GM21737 (cell line): Measurements from ENCODE around the gene EFHD1.
"Not testable (repeated sequence)": the region's sequence is repeated elsewhere in the genome, so short reads cannot be mapped to it uniquely, and the experiment has no call there.

ENCODE experiments used
- ATAC-seq: cut with Tn5 transposase; IDR thresholded peaks from one replicate; pipeline ENCODE4 v1.9.1; 2021; ENCODE audit warnings: mild to moderate bottlenecking, moderate library complexity; ENCODE audit not compliant: unreplicated experiment

Gene EFHD1

GRCh38 chr2:232689152-232689910 lies 55.9 kb downstream of the EFHD1 start:
- ATAC-seq, result no peak

DNA sequence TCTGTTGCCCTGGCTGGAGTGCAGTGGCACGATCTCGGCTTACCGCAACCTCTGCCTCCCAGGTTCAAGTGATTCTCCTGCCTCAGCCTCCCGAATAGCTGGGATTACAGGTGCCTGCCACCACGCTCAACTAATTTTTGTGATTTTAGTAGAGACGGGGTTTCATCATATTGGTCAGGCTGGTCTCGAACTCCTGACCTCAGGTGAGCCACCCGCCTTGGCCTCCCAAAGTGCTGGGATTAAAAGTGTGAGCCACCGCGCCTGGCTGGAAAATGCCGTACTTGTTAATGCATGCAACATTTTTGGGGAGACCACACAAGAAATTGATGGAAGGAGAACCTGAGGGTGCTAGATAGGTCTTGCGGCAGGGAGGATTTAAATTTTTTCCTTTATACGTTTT lies 57.7 kb downstream of the EFHD1 start:
- not testable (repeated sequence) for ATAC-seq

GRCh38 chr2:232693344-232693743 lies 59.9 kb downstream of the EFHD1 start:
- ATAC-seq, result no peak

DNA sequence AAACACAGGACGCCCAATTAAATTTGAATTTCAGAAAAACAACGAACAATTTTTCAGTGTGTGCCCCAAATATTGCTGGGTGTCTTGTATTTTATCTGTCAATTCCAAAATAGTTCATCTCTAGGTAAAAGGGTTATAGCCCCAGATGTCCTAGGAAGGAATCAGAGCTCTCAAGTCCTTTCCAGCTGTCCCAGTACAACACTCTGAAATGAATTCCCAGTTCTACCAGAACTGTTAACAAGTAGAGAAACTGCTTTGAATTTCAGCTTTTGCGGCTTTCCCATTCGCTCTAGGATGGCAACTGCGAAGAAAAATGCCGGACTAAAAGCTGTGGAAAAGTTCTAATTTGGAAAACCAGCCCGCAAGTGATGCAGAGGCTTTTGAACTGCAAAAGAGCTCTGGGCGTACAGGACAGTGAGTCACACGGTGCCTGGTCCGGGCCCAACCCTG lies 63.2 kb downstream of the EFHD1 start:
- no peak for ATAC-seq

GRCh38 chr2:232697059-232697806 lies 63.8 kb downstream of the EFHD1 start, which contains the start of gene GIGYF2:
Gene GIGYF2 (plus strand): TSS chr2:232697331. CDS start chr2:232735198, 37,867 bp downstream.
- ATAC-seq, result peak; percentile 80

GRCh38 chr2:232697807-232698110 lies 64.4 kb downstream of the EFHD1 start:
- peak; percentile 22 for ATAC-seq

GRCh38 chr2:232698556-232699091 lies 65.2 kb downstream of the EFHD1 start:
- no peak for ATAC-seq

- ATAC-seq, result no peak
Measured at GRCh38 chr2:232699110-232699509, 65.7 kb downstream of the EFHD1 start.

- no peak for ATAC-seq
Measured at GRCh38 chr2:232700154-232700553, 66.8 kb downstream of the EFHD1 start.

- no peak for ATAC-seq
Measured at GRCh38 chr2:232707076-232707475, 73.7 kb downstream of the EFHD1 start.

GRCh38 chr2:232713505-232713904 lies 80.1 kb downstream of the EFHD1 start:
- no peak for ATAC-seq

DNA sequence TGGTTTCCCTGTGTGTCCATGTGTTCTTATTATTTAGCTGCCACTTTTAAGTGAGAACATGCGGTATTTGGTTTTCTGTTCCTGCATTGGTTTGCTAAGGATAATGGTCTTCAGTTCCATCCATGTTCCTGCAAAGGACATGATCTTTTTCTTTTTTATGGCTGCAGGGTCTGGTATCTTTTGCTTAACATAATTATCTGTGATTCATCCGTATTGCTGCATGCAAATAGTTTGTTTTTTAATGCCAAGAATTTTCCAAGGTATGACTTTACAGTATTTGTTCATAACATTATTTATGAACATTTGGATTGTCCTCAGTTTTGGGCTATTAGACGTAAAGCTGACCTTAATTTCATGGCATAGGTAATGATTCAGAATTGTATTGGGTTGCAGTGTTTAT lies 81.6 kb downstream of the EFHD1 start:
- no peak for ATAC-seq

DNA sequence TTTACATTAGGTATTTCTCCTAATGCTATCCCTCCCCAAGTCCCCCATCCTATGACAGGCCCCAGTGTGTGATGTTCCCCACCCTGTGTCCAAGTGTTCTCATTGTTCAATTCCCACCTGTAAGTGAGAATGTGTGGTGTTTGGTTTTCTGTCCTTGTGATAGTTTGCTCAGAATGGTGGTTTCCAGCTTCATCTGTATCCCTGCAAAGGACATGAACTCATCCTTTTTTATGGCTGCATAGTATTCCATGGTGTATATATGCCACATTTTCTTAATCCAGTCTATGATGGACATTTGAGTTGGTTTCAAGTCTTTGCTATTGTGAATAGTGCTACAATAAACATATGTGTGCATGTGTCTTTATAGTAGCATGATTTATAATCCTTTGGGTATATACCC lies 86.7 kb downstream of the EFHD1 start:
- ATAC-seq, result not testable (repeated sequence)

- ATAC-seq, result no peak
Measured at GRCh38 chr2:232721261-232721660, 87.9 kb downstream of the EFHD1 start.

GRCh38 chr2:232721882-232722281 lies 88.5 kb downstream of the EFHD1 start:
- ATAC-seq, result no peak

DNA sequence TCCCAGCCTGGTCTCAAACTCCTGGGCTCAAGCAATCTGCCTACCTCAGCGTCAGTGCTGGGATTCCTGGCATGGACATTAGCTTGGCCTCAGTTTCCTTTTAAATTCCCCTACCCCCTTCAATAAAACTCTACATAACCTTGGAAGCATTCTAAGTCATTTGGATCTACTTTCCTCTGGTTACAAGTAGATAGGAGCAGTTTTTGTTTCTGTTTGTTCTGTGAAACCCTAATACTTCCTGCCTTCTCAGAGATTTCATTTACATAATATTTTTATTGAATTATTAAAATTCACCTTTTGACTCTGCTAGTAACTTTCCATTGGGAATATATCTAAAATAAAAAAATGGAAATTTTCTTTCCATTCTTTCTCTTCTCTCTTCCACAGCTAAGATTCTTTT lies 89.6 kb downstream of the EFHD1 start:
- ATAC-seq, result no peak

- no peak for ATAC-seq
Measured at GRCh38 chr2:232728785-232729184, 95.4 kb downstream of the EFHD1 start.

GRCh38 chr2:232731470-232731869 lies 98.1 kb downstream of the EFHD1 start:
- no peak for ATAC-seq
